A549 treated with ZK216348 at 1 μM for 4 hours (cell line): ENCODE data around the gene ACTL6A. TPM values are rescaled to one million over a fixed set of nuclear protein-coding genes. Genes with fewer than 3 reads are reported as not detected.

ENCODE experiments used
- total RNA-seq: library from RNA; stranded (reverse); fragments of 200-300 nt; extraction: Qiagen RNA extraction; gene quantifications from 5 replicates; pipeline ENCODE4 v1.2.3, GENCODE V29; 2022; ENCODE audit warnings: low read depth

Gene ACTL6A
- 49.2 to 85.0 TPM (median 55.8 TPM) in 5 replicates for total RNA-seq

GRCh38 chr3:179562591-179563270 lies at the start of gene ACTL6A:
Gene ACTL6A (plus strand): TSS chr3:179562926. CDS start chr3:179563093, 167 bp downstream.

GRCh38 chr3:179604321-179605078 lies 41.8 kb downstream of the ACTL6A start, which contains the start of the genes MRPL47 and NDUFB5:
Gene MRPL47 (minus strand): TSS chr3:179604638. CDS start chr3:179604624, 14 bp downstream.
Gene NDUFB5 (plus strand): TSS chr3:179604794. CDS start chr3:179604816, 22 bp downstream.

Other genes with a start within 250 kb of the ACTL6A start
- 14.8 to 23.7 TPM (median 21.1 TPM) in 5 replicates for gene ZNF639, start 239.9 kb upstream of the ACTL6A start, total RNA-seq
- gene MFN1, start 215.2 kb upstream of the ACTL6A start, total RNA-seq, result 12.8 to 25.0 TPM (median 20.2 TPM) in 5 replicates
- gene GNB4, start 111.5 kb upstream of the ACTL6A start, total RNA-seq, result 9.8 to 16.8 TPM (median 13.7 TPM) in 5 replicates
- 34.2 to 63.2 TPM (median 37.8 TPM) in 5 replicates for gene MRPL47, start 41.7 kb downstream of the ACTL6A start, total RNA-seq
- 33.3 to 55.3 TPM (median 46.4 TPM) in 5 replicates for gene NDUFB5, start 41.9 kb downstream of the ACTL6A start, total RNA-seq
- 8.1 to 12.5 TPM (median 10.8 TPM) in 5 replicates for gene USP13, start 90.1 kb downstream of the ACTL6A start, total RNA-seq